CD4-positive, alpha-beta T cell (primary cell): ENCODE results near the gene LMX1B. TPM values are rescaled to one million over a fixed set of nuclear protein-coding genes. Genes with fewer than 3 reads are reported as not detected.

Experiments used
- ATAC-seq: fragments of 200-7000 bp; cut with Tn5 transposase; one replicate; pipeline ENCODE4 v1.10.0; 2022; ENCODE audit warnings: mild to moderate bottlenecking; ENCODE audit not compliant: poor library complexity
- CTCF ChIA-PET: fragments of 350-600 bp; sonication (Branson Sonifier 250); formaldehyde crosslinking; loops from one replicate; lab custom pipeline; 2021; ENCODE audit warnings: antibody characterized with exemption, inconsistent platforms; lab: Charles Lee
- POLR2A ChIA-PET: fragments of 350-600 bp; sonication (Branson Sonifier 250); formaldehyde crosslinking; loops from one replicate; lab custom pipeline; 2021; ENCODE audit warnings: antibody characterized with exemption, inconsistent platforms; lab: Charles Lee
- DNase-seq, 14 experiments: peaks; one replicate each; pipeline ENCODE4 v3.0.0-alpha.2; 2013 to 2020; ENCODE audit warnings: mixed read lengths in 2 of 14
- H3K27ac ChIP-seq, 2 donors: one replicate each; pipeline versions ENCODE4 v1.5.1 to v1.7.0; 2013; ENCODE audit warnings: low read length in 2 of 2, low read depth in 1 of 2, mild to moderate bottlenecking in 1 of 2
- H3K27me3 ChIP-seq, 2 experiments: 1 replicate in 1 of 2; 2 replicates in 1 of 2; pipeline versions ENCODE4 v1.6.1 to v1.7.0; 2013; ENCODE audit warnings: low read length in 2 of 2, control low read depth in 1 of 2, mild to moderate bottlenecking in 1 of 2, moderate library complexity in 1 of 2; ENCODE audit not compliant: insufficient read depth in 2 of 2, control insufficient read depth in 1 of 2
- H3K36me3 ChIP-seq: one replicate; pipeline ENCODE4 v1.6.1; 2013; ENCODE audit warnings: low read length, control low read depth; ENCODE audit not compliant: insufficient read depth
- H3K4me1 ChIP-seq: one replicate; pipeline ENCODE4 v1.6.1; 2013; ENCODE audit warnings: low read length, control low read depth; ENCODE audit not compliant: insufficient read depth
- H3K4me3 ChIP-seq: one replicate; pipeline ENCODE4 v1.5.1; 2013; ENCODE audit warnings: mild to moderate bottlenecking, low read length, moderate library complexity
- H3K9me3 ChIP-seq, 2 experiments: 1 replicate in 1 of 2; 2 replicates in 1 of 2; pipeline versions ENCODE4 v1.6.1 to v1.7.0; 2013; ENCODE audit warnings: low read length in 2 of 2, mild to moderate bottlenecking in 2 of 2, control low read depth in 1 of 2, moderate library complexity in 1 of 2; ENCODE audit not compliant: control insufficient read depth in 1 of 2, insufficient read depth in 1 of 2
- H3K27ac Mint-ChIP-seq: one replicate; pipeline ENCODE4 v1.8.0; 2020; ENCODE audit warnings: mixed read lengths
- H3K27me3 Mint-ChIP-seq: one replicate; pipeline ENCODE4 v1.8.0; 2021; ENCODE audit warnings: mixed read lengths
- H3K36me3 Mint-ChIP-seq: one replicate; pipeline ENCODE4 v1.8.0; 2021; ENCODE audit warnings: low read depth, mixed read lengths
- H3K4me1 Mint-ChIP-seq: one replicate; pipeline ENCODE4 v1.8.0; 2021; ENCODE audit warnings: low read depth, mixed read lengths
- H3K4me3 Mint-ChIP-seq: one replicate; pipeline ENCODE4 v1.8.0; 2020; ENCODE audit warnings: mild to moderate bottlenecking, mixed read lengths
- H3K9me3 Mint-ChIP-seq: one replicate; pipeline ENCODE4 v1.8.0; 2020; ENCODE audit warnings: mixed read lengths
- intact Hi-C, 2 experiments: fragments of 100-400 bp; cut with DNase I in 1 of 2; cut with micrococcal nuclease in 1 of 2; formaldehyde crosslinking; loops; one replicate each; pipeline versions ENCODE4 v1.15.1 to v1.9.0; 2023 to 2025; cut with DNase I, micrococcal nuclease
- total RNA-seq, 174 experiments: library from RNA in 2 of 174; stranded (reverse) in 2 of 174; gene quantifications; one replicate each; pipeline ENCODE4 v1.2.3 and lab custom pipeline; 2021 to 2026
- TF ChIP-seq, protein P1 (sequence below): fragments of 200-600 bp; IDR thresholded peaks from one replicate; pipeline ENCODE4 v1.8.0; 2022; ENCODE audit warnings: antibody characterized with exemption, mild to moderate bottlenecking

LMX1B gene
- total RNA-seq, 2 experiments from 2014 or later = not detected

DNA sequence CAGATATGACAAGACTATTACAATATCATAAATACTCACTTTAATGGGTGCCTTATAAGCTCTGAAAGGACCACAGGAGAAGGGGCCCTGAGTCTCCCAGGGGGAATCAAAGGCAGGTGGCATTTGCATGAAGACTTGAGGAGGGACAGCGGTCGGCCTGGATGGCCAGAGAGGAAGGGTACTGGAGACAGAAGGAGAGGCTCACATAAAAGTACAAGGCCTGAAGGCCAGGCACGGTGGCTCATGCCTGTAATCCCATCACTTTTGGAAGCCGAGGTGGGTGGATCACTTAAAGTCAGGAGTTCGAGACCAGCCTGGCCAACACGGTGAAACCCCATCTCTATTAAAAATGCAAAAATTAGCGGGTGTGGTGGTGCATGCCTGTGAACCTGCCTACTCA lies 29.1 kb upstream of the LMX1B start:
- H3K4me1 ChIP-seq = peaks cover 5% of the 10 kb centered on the region
- Mint-ChIP-seq H3K36me3 (no peaks in the 10 kb centered on the region), H3K9me3 (no peaks in the 10 kb centered on the region), H3K27ac (no peak overlapping the region), H3K4me1 (no peaks in the 10 kb centered on the region), H3K27me3 (peaks cover 76% of the 10 kb centered on the region), H3K4me3 (no peak overlapping the region)
- no peaks in the 10 kb centered on the region for H3K36me3 ChIP-seq
- no peak overlapping the region for H3K27ac ChIP-seq
- no peak for ATAC-seq
- TF ChIP-seq, protein P1, sequence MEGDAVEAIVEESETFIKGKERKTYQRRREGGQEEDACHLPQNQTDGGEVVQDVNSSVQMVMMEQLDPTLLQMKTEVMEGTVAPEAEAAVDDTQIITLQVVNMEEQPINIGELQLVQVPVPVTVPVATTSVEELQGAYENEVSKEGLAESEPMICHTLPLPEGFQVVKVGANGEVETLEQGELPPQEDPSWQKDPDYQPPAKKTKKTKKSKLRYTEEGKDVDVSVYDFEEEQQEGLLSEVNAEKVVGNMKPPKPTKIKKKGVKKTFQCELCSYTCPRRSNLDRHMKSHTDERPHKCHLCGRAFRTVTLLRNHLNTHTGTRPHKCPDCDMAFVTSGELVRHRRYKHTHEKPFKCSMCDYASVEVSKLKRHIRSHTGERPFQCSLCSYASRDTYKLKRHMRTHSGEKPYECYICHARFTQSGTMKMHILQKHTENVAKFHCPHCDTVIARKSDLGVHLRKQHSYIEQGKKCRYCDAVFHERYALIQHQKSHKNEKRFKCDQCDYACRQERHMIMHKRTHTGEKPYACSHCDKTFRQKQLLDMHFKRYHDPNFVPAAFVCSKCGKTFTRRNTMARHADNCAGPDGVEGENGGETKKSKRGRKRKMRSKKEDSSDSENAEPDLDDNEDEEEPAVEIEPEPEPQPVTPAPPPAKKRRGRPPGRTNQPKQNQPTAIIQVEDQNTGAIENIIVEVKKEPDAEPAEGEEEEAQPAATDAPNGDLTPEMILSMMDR = no peak
- intact Hi-C loops = no loop called here
- DNase-seq = no peak
- H3K4me3 ChIP-seq = no peak overlapping the region
- ChIA-PET POLR2A (no interaction called here), CTCF (interaction anchor here (0.6 kb wide), 1 partner anchor 106 kb away, joined by 3 read pairs; no protein-coding TSS in a partner anchor)
- H3K27me3 ChIP-seq = peaks cover 28 to 43% of the 10 kb centered on the region in 2 experiments
- no peaks in the 10 kb centered on the region for H3K9me3 ChIP-seq

DNA sequence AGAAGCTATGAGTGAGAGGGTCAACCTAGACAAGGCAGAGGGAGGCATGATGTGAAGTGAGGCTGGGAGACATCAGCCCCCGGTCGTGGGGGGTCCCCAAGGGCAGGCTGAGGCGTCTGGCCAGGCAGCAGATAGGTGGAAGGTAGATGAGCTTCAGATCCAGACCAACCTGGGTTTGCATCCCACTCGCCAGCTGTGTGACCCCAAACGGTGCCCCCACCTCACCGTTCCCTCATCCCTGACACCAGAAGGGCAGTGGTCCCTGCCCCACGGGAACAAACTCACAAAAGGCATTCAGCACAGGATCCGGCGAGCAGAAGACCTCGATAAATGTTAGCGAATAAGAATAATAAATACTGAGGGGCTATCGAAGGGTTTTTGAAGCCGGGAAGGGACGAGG lies 27.5 kb upstream of the LMX1B start:
- Histone ChIP-seq H3K9me3 (no peaks in the 10 kb centered on the region), H3K27ac (no peak overlapping the region), H3K4me1 (peaks cover 5% of the 10 kb centered on the region), H3K36me3 (no peaks in the 10 kb centered on the region), H3K27me3 (peaks cover 27 to 44% of the 10 kb centered on the region in 2 experiments), H3K4me3 (no peak overlapping the region)
- intact Hi-C loops = no loop called here
- Mint-ChIP-seq H3K9me3 (no peaks in the 10 kb centered on the region), H3K4me1 (no peaks in the 10 kb centered on the region), H3K36me3 (no peaks in the 10 kb centered on the region), H3K4me3 (no peak overlapping the region), H3K27ac (no peak overlapping the region), H3K27me3 (peaks cover 78% of the 10 kb centered on the region)
- TF ChIP-seq, protein P1 = no peak
- ATAC-seq (no peak), DNase-seq (no peak)
- ChIA-PET POLR2A (no interaction called here), CTCF (no interaction called here)

DNA sequence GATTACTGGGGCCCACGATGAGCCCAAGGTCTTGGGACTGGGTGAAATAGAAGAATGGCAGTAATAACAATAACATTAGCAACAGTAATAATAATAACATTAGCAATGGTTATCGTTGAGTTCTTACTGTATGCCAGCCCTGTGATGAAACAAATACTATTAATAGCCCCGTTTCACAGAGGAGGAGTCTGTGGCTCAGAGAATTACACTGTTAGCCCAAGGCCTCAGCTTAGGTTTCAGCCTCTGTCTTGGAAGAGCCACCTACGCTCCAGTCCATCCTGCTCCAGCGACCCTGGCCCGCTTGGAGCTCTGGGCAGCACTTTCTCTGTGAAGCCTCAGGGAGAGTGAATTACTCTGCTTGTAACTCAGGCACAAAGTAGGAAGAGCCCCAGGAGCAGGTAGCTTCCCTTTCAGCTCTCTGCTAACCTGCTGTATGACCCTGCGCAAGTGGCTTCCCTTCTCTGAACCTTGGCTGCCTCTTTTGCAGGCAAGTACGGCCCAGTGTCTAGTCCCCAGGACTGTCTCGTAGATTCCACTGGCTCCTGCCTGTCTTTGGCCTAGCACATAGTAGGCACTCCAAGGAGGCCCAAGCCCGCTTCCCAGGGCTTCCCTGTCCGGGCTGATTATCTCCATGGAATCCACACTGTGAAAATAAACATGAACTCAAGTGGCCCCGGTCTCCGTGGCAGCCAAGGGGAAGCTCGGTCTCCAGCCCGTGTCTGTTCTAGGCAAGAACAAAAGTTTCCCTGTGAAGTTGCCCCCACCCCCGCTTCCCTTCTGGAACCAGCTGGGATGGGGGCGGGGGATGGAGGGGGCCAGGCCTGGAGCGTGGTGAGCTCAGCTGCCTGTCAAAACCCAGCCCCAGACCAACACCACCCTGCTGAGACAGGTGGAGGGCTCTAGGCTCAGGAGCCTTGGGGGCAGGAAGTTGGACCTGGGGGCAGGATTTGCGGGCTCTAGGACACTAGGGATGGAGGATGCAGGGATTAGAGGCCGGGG lies 26.2 kb upstream of the LMX1B start:
- H3K4me3 ChIP-seq = no peak overlapping the region
- DNase-seq = no peak
- no peaks in the 10 kb centered on the region for H3K36me3 ChIP-seq
- Mint-ChIP-seq H3K27ac (no peak overlapping the region), H3K27me3 (peaks cover 75% of the 10 kb centered on the region), H3K36me3 (no peaks in the 10 kb centered on the region), H3K4me3 (no peak overlapping the region), H3K9me3 (no peaks in the 10 kb centered on the region), H3K4me1 (no peaks in the 10 kb centered on the region)
- peaks cover 25 to 46% of the 10 kb centered on the region in 2 experiments for H3K27me3 ChIP-seq
- CTCF ChIA-PET = no interaction called here
- H3K27ac ChIP-seq = no peak overlapping the region
- intact Hi-C loops = no loop called here
- POLR2A ChIA-PET = no interaction called here
- H3K9me3 ChIP-seq = no peaks in the 10 kb centered on the region
- ATAC-seq = no peak
- TF ChIP-seq, protein P1 = no peak
- no peaks in the 10 kb centered on the region for H3K4me1 ChIP-seq
